OCI-LY7 (cell line): ENCODE data around the gene MPRIP. TPM values are rescaled to one million over a fixed set of nuclear protein-coding genes. Genes with fewer than 3 reads are reported as not detected.

ENCODE experiments used
- BruUV-seq: library from RNA; stranded (reverse); fragments of 400-500 nt; replicated peaks from 2 replicates; lab custom pipeline; 2021; lab: Mats Ljungman, UMichigan
- CTCF ChIA-PET: fragments of 300-600 bp; sonication (Branson Sonifier 250); formaldehyde crosslinking; loops from one replicate; lab custom pipeline; 2022; ENCODE audit warnings: antibody characterized with exemption; ENCODE audit not compliant: unreplicated experiment; lab: Charles Lee
- POLR2A ChIA-PET: fragments of 300-600 bp; sonication (Branson Sonifier 250); formaldehyde crosslinking; loops from one replicate; lab custom pipeline; 2022; ENCODE audit warnings: antibody characterized with exemption; lab: Charles Lee
- DNase-seq: peaks from one replicate; pipeline ENCODE4 v3.0.0-alpha.2; 2015; ENCODE audit warnings: low spot score
- H2AFZ ChIP-seq: fragments of 200-600 bp; sonication (generic), shearing (Covaris generic); 2 replicates; pipeline ENCODE4 v1.6.1; 2014; ENCODE audit warnings: mild to moderate bottlenecking, antibody characterized with exemption, low read length, moderate library complexity
- H3K27ac ChIP-seq: fragments of 200-600 bp; sonication (generic); 2 replicates; pipeline ENCODE4 v1.5.1; 2014; ENCODE audit warnings: mixed run types, low read depth, mild to moderate bottlenecking, moderate library complexity, low read length, inconsistent platforms; ENCODE audit not compliant: poor library complexity, severe bottlenecking
- H3K36me3 ChIP-seq: fragments of 200-600 bp; sonication (generic); 2 replicates; pipeline ENCODE4 v1.6.1; 2014; ENCODE audit warnings: mild to moderate bottlenecking, antibody characterized with exemption, low read length, moderate library complexity, mixed read lengths; ENCODE audit not compliant: insufficient read depth
- H3K4me1 ChIP-seq: fragments of 200-600 bp; sonication (generic); 2 replicates; pipeline ENCODE4 v1.5.1; 2014; ENCODE audit warnings: mild to moderate bottlenecking, low read length; ENCODE audit not compliant: insufficient read depth, poor library complexity, severe bottlenecking
- H3K4me2 ChIP-seq: fragments of 200-600 bp; sonication (generic); 2 replicates; pipeline ENCODE4 v1.6.1; 2014; ENCODE audit warnings: mild to moderate bottlenecking, low read length
- H3K4me3 ChIP-seq: fragments of 200-600 bp; sonication (generic); 2 replicates; pipeline ENCODE4 v1.5.1; 2014; ENCODE audit warnings: mild to moderate bottlenecking, low read depth, low read length; ENCODE audit not compliant: poor library complexity, severe bottlenecking
- H3K79me2 ChIP-seq: fragments of 200-600 bp; sonication (generic); 2 replicates; pipeline ENCODE4 v1.6.1; 2016; ENCODE audit warnings: low read depth, mild to moderate bottlenecking, low read length, moderate library complexity, mixed read lengths; ENCODE audit not compliant: insufficient read depth
- H3K9me2 ChIP-seq: fragments of 200-600 bp; sonication (generic); 2 replicates; pipeline ENCODE4 v1.6.1; 2016; ENCODE audit warnings: mild to moderate bottlenecking, low read length, mixed read lengths; ENCODE audit not compliant: insufficient read depth
- H3K9me3 ChIP-seq: fragments of 200-600 bp; sonication (generic); 2 replicates; pipeline ENCODE4 v1.6.1; 2014; ENCODE audit warnings: mild to moderate bottlenecking, mixed run types, low read length, mixed read lengths
- H4K20me1 ChIP-seq: fragments of 200-600 bp; sonication (generic); 2 replicates; pipeline ENCODE4 v1.6.1; 2014; ENCODE audit warnings: mild to moderate bottlenecking, antibody characterized with exemption, low read length, moderate library complexity, mixed read lengths; ENCODE audit not compliant: insufficient read depth
- EZH2phosphoT487 ChIP-seq: fragments of 200-600 bp; sonication (generic); IDR thresholded peaks from 2 replicates; pipeline ENCODE4 v1.6.1; 2018; ENCODE audit warnings: low read depth, borderline replicate concordance, mild to moderate bottlenecking, mixed run types, antibody characterized with exemption, low read length, moderate library complexity, mixed read lengths
- intact Hi-C: fragments of 100-400 bp; cut with micrococcal nuclease; formaldehyde crosslinking; loops from one replicate; pipeline ENCODE4 v1.10.0; 2022; ENCODE audit not compliant: unreplicated experiment
- total RNA-seq, 2 experiments: library from RNA; depleted of rRNA in 1 of 2; stranded (reverse); fragments of >200 nt in 1 of 2; shearing (Covaris generic) in 1 of 2; gene quantifications; 2 replicates each; pipeline ENCODE4 v1.2.3, GENCODE V29; 2014 to 2022
- TF ChIP-seq, protein P1 (sequence below): fragments of 200-600 bp; sonication (generic); conservative IDR thresholded peaks from 2 replicates; pipeline ENCODE4 v1.5.1; 2014; ENCODE audit warnings: mild to moderate bottlenecking, antibody characterized with exemption, low read length, moderate library complexity, mixed read lengths

Gene MPRIP
- total RNA-seq, 2 experiments from 2014 or later = 73.3 to 109 TPM

DNA sequence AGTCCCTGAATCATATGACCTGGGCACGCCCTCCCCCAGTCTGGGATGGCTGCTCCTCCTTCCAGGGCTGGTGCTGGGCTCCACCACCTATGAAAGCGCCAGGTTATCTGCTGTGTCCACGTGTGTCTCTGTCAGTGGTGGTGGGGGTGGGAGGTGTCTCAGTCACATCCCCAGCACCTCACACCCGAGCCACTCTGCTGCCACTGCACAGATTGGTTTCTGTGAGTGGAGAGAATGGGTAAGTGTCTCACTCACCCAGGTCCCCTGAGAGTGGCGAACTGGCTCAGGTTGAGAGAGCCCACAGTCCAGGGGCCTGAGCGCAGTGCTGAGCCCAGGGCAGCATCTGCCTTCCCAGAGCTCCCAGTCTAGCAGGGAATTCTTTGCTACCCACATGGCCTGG is 84.9 kb downstream of the MPRIP start:
- ChIA-PET POLR2A (no interaction called here), CTCF (no interaction called here)
- Histone ChIP-seq H3K4me2 (no peak overlapping the region), H4K20me1 (no peaks in the 10 kb centered on the region), H3K27ac (no peak overlapping the region), H3K4me3 (no peak overlapping the region), H2AFZ (no peak overlapping the region), H3K9me3 (no peaks in the 10 kb centered on the region), H3K79me2 (no peaks in the 10 kb centered on the region), H3K4me1 (peaks cover 7% of the 10 kb centered on the region), H3K9me2 (no peaks in the 10 kb centered on the region), H3K36me3 (peaks cover 3% of the 10 kb centered on the region; the same call in 1 of the 2 replicates)
- no peak for DNase-seq
- BruUV-seq = no TSS peak
- intact Hi-C loops = no loop called here
- no peak for TF ChIP-seq EZH2phosphoT487
- TF ChIP-seq, protein P1, sequence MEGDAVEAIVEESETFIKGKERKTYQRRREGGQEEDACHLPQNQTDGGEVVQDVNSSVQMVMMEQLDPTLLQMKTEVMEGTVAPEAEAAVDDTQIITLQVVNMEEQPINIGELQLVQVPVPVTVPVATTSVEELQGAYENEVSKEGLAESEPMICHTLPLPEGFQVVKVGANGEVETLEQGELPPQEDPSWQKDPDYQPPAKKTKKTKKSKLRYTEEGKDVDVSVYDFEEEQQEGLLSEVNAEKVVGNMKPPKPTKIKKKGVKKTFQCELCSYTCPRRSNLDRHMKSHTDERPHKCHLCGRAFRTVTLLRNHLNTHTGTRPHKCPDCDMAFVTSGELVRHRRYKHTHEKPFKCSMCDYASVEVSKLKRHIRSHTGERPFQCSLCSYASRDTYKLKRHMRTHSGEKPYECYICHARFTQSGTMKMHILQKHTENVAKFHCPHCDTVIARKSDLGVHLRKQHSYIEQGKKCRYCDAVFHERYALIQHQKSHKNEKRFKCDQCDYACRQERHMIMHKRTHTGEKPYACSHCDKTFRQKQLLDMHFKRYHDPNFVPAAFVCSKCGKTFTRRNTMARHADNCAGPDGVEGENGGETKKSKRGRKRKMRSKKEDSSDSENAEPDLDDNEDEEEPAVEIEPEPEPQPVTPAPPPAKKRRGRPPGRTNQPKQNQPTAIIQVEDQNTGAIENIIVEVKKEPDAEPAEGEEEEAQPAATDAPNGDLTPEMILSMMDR = no peak

DNA sequence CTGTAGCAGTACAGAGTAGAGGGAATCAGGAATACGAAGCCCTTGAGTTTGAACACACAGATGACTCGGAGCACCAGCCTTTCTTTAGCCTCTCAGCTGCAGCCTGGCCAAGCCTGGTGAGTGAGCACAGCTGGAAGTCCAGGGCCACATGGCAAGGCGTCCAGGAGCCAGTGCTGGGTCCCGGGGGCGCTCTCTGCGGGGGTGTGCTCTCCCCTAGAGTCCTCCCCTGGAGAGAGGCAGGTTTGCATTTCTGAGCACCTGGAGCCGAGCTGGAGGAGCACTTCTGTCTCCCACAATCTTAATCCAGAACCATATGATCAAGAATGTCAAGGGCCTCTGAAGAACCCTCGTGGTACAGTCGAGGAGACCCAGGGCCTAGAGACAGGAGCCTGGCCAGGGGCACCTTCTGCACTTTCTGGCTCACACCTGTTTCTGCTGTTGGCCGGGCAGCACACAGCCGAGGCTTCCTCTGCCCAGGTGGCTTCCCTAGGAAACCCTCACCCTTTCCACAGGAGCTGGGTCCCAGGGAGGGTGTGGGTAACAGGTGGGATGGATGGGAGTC is 85.6 kb downstream of the MPRIP start:
- ChIA-PET POLR2A (no interaction called here), CTCF (no interaction called here)
- H3K9me2 ChIP-seq = no peaks in the 10 kb centered on the region
- H4K20me1 ChIP-seq = no peaks in the 10 kb centered on the region
- H3K27ac ChIP-seq = no peak overlapping the region
- H3K4me1 ChIP-seq = peaks cover 6% of the 10 kb centered on the region
- BruUV-seq = no TSS peak
- no peak overlapping the region for H2AFZ ChIP-seq
- no peak overlapping the region for H3K4me3 ChIP-seq
- no peak for DNase-seq
- no peak for TF ChIP-seq EZH2phosphoT487
- TF ChIP-seq, protein P1 = no peak
- H3K79me2 ChIP-seq = no peaks in the 10 kb centered on the region
- no peak overlapping the region for H3K4me2 ChIP-seq
- intact Hi-C loops = no loop called here
- H3K36me3 ChIP-seq = peaks cover 3% of the 10 kb centered on the region; the same call in 1 of the 2 replicates
- H3K9me3 ChIP-seq = no peaks in the 10 kb centered on the region

DNA sequence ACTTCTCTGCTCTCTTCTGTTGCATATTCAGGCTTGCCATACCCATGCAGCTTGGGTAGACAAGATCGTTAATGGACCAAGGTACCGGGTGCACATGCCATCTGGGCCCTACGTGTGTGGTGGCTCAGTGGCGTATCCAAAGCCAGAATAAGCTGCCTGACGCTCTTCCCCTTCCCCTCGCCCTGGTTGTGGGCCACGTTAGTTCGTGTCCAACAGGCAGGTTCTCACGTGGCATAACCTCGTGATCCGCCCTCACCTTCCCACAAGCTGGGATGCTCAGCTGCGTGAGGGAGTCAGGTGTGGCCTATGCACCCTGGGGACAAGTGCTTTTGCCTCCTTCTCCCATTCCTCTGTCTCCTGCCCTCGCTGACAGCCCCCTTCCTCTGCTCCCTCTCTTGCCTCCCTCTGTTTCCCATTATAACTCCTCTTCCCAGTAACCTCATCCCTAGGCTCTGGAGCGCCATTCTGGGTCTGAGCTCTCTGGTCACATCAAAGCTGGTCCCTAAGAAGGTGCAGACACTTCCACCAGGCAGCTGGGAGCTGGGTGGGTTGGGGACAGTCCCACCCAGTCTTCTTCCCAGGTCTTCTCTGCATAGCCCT is 86.3 kb downstream of the MPRIP start:
- CTCF ChIA-PET = no interaction called here
- TF ChIP-seq EZH2phosphoT487 = no peak
- TF ChIP-seq, protein P1 = no peak
- Histone ChIP-seq H4K20me1 (no peaks in the 10 kb centered on the region), H3K9me3 (no peaks in the 10 kb centered on the region), H3K79me2 (no peaks in the 10 kb centered on the region), H2AFZ (no peak overlapping the region), H3K4me1 (no peaks in the 10 kb centered on the region), H3K9me2 (no peaks in the 10 kb centered on the region), H3K27ac (no peak overlapping the region), H3K4me3 (no peak overlapping the region), H3K4me2 (no peak overlapping the region), H3K36me3 (peaks cover 3% of the 10 kb centered on the region; the same call in 1 of the 2 replicates)
- POLR2A ChIA-PET = no interaction called here
- intact Hi-C loops = no loop called here
- BruUV-seq = no TSS peak
- no peak for DNase-seq
